Measurements from ENCODE around the gene TTC13.

- TF ChIP-seq EZH2 (IDR thresholded peaks at IDR 0.05) (no peak), ATF3 (IDR thresholded peaks at IDR 0.05) (no peak)
These were observed 81.9 kb downstream of the TTC13 start for GRCh38 chr1:230896779-230897178.
